Measurements from ENCODE around the gene TAS2R38.

TAS2R38 gene

GRCh38 chr7:141973673-141974072 lies at the start of gene TAS2R38:
TAS2R38 (minus strand) TSS chr7:141973773; CDS start chr7:141973689, 84 bp downstream.
- Histone ChIP-seq H3K36me3 (ENCODE audit: insufficient read depth, insufficient read length, low read length) (no peaks in the 10 kb centered on the region), H3K4me3 (ENCODE audit: insufficient read length, low read depth) (no peak within 1 kb of the TSS), H3K27me3 (ENCODE audit: insufficient read depth, insufficient read length) (no peaks in the 10 kb centered on the region), H3K4me1 (ENCODE audit: insufficient read depth, insufficient read length) (peaks cover 2% of the 10 kb centered on the region), H3K9ac (ENCODE audit: insufficient read length, low read depth) (no peak within 1 kb of the TSS), H3K9me3 (ENCODE audit: insufficient read depth, low read length) (no peaks in the 10 kb centered on the region; the same call in 1 of the 2 replicates)
- no peak for DNase-seq (ENCODE audit: low read depth, low spot score)
- TF ChIP-seq SUZ12 (IDR thresholded peaks at IDR 0.05; ENCODE audit: extremely low read depth, insufficient read depth, insufficient read length) (no peak), YY1 (IDR thresholded peaks at IDR 0.05; ENCODE audit: insufficient read depth, insufficient read length) (no peak), ZNF274 (IDR thresholded peaks at IDR 0.05; ENCODE audit: low read depth, low read length) (no peak)

- H3K4me1 ChIP-seq (ENCODE audit: insufficient read depth, insufficient read length): no peaks in the 10 kb centered on the region
- DNase-seq (ENCODE audit: low read depth, low spot score): no peak
- H3K4me3 ChIP-seq (ENCODE audit: insufficient read length, low read depth): no peak overlapping the region
- H3K36me3 ChIP-seq (ENCODE audit: insufficient read depth, insufficient read length, low read length): no peaks in the 10 kb centered on the region
- TF ChIP-seq ZNF274 (IDR thresholded peaks at IDR 0.05; ENCODE audit: low read depth, low read length) (no peak), SUZ12 (IDR thresholded peaks at IDR 0.05; ENCODE audit: extremely low read depth, insufficient read depth, insufficient read length) (no peak), YY1 (IDR thresholded peaks at IDR 0.05; ENCODE audit: insufficient read depth, insufficient read length) (no peak)
- H3K9me3 ChIP-seq (ENCODE audit: insufficient read depth, low read length): no peaks in the 10 kb centered on the region
- H3K9ac ChIP-seq (ENCODE audit: insufficient read length, low read depth): no peak overlapping the region
- H3K27me3 ChIP-seq (ENCODE audit: insufficient read depth, insufficient read length): no peaks in the 10 kb centered on the region
These were observed 44.6 kb upstream of the TAS2R38 start for GRCh38 chr7:142018154-142018553.

DNA sequence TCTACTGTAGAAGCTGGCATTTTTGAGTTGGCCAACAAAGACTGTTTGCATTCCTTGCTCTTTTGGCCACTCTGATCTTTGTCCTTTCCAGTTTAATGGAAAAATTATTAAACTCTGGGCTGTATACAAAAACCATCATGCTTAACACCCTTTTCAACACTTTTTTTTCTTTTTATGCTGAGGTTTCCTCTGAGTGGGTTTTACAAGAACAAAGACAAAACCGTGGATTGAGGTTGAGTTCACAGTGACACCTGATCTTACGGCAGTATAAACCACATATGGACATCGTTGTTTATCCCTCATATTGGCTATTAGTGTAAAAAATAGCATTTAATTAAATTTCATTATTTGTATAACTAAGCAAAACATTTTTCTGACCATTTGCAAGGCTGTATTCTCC lies 43.9 kb upstream of the TAS2R38 start:
- Histone ChIP-seq H3K36me3 (ENCODE audit: insufficient read depth, insufficient read length, low read length) (no peaks in the 10 kb centered on the region), H3K9ac (ENCODE audit: insufficient read length, low read depth) (no peak overlapping the region), H3K27me3 (ENCODE audit: insufficient read depth, insufficient read length) (no peaks in the 10 kb centered on the region), H3K4me3 (ENCODE audit: insufficient read length, low read depth) (no peak overlapping the region), H3K9me3 (ENCODE audit: insufficient read depth, low read length) (no peaks in the 10 kb centered on the region), H3K4me1 (ENCODE audit: insufficient read depth, insufficient read length) (no peaks in the 10 kb centered on the region)
- TF ChIP-seq ZNF274 (IDR thresholded peaks at IDR 0.05; ENCODE audit: low read depth, low read length) (no peak), YY1 (IDR thresholded peaks at IDR 0.05; ENCODE audit: insufficient read depth, insufficient read length) (no peak), SUZ12 (IDR thresholded peaks at IDR 0.05; ENCODE audit: extremely low read depth, insufficient read depth, insufficient read length) (no peak)
- DNase-seq (ENCODE audit: low read depth, low spot score): no peak

GRCh38 chr7:142012825-142013511 lies 39.4 kb upstream of the TAS2R38 start:
- H3K36me3 ChIP-seq (ENCODE audit: insufficient read depth, insufficient read length, low read length): no peaks in the 10 kb centered on the region
- no peaks in the 10 kb centered on the region for H3K4me1 ChIP-seq (ENCODE audit: insufficient read depth, insufficient read length)
- H3K4me3 ChIP-seq (ENCODE audit: insufficient read length, low read depth): no peak overlapping the region
- no peak for TF ChIP-seq SUZ12 (IDR thresholded peaks at IDR 0.05; ENCODE audit: extremely low read depth, insufficient read depth, insufficient read length)
- TF ChIP-seq ZNF274 (IDR thresholded peaks at IDR 0.05; ENCODE audit: low read depth, low read length): no peak
- TF ChIP-seq YY1 (IDR thresholded peaks at IDR 0.05; ENCODE audit: insufficient read depth, insufficient read length): no peak
- H3K9me3 ChIP-seq (ENCODE audit: insufficient read depth, low read length): no peaks in the 10 kb centered on the region
- H3K9ac ChIP-seq (ENCODE audit: insufficient read length, low read depth): no peak overlapping the region
- DNase-seq (ENCODE audit: low read depth, low spot score): peak; percentile 20
- no peaks in the 10 kb centered on the region for H3K27me3 ChIP-seq (ENCODE audit: insufficient read depth, insufficient read length)

GRCh38 chr7:142010952-142011548 lies 37.5 kb upstream of the TAS2R38 start:
- TF ChIP-seq SUZ12 (IDR thresholded peaks at IDR 0.05; ENCODE audit: extremely low read depth, insufficient read depth, insufficient read length) (no peak), YY1 (IDR thresholded peaks at IDR 0.05; ENCODE audit: insufficient read depth, insufficient read length) (no peak), ZNF274 (IDR thresholded peaks at IDR 0.05; ENCODE audit: low read depth, low read length) (no peak)
- H3K9me3 ChIP-seq (ENCODE audit: insufficient read depth, low read length): no peaks in the 10 kb centered on the region
- H3K4me3 ChIP-seq (ENCODE audit: insufficient read length, low read depth): no peak overlapping the region
- no peaks in the 10 kb centered on the region for H3K4me1 ChIP-seq (ENCODE audit: insufficient read depth, insufficient read length)
- H3K36me3 ChIP-seq (ENCODE audit: insufficient read depth, insufficient read length, low read length): no peaks in the 10 kb centered on the region
- H3K9ac ChIP-seq (ENCODE audit: insufficient read length, low read depth): no peak overlapping the region
- H3K27me3 ChIP-seq (ENCODE audit: insufficient read depth, insufficient read length): no peaks in the 10 kb centered on the region
- DNase-seq (ENCODE audit: low read depth, low spot score): no peak

- Histone ChIP-seq H3K9ac (ENCODE audit: insufficient read length, low read depth) (no peak overlapping the region), H3K4me3 (ENCODE audit: insufficient read length, low read depth) (no peak overlapping the region), H3K9me3 (ENCODE audit: insufficient read depth, low read length) (no peaks in the 10 kb centered on the region), H3K27me3 (ENCODE audit: insufficient read depth, insufficient read length) (no peaks in the 10 kb centered on the region), H3K36me3 (ENCODE audit: insufficient read depth, insufficient read length, low read length) (no peaks in the 10 kb centered on the region), H3K4me1 (ENCODE audit: insufficient read depth, insufficient read length) (no peaks in the 10 kb centered on the region)
- no peak for DNase-seq (ENCODE audit: low read depth, low spot score)
- no peak for TF ChIP-seq YY1 (IDR thresholded peaks at IDR 0.05; ENCODE audit: insufficient read depth, insufficient read length)
- no peak for TF ChIP-seq ZNF274 (IDR thresholded peaks at IDR 0.05; ENCODE audit: low read depth, low read length)
- TF ChIP-seq SUZ12 (IDR thresholded peaks at IDR 0.05; ENCODE audit: extremely low read depth, insufficient read depth, insufficient read length): no peak
These were observed 35.6 kb upstream of the TAS2R38 start for GRCh38 chr7:142009187-142009586.

- no peak for DNase-seq (ENCODE audit: low read depth, low spot score)
- H3K27me3 ChIP-seq (ENCODE audit: insufficient read depth, insufficient read length): no peaks in the 10 kb centered on the region
- H3K9ac ChIP-seq (ENCODE audit: insufficient read length, low read depth): no peak overlapping the region
- no peak for TF ChIP-seq YY1 (IDR thresholded peaks at IDR 0.05; ENCODE audit: insufficient read depth, insufficient read length)
- TF ChIP-seq ZNF274 (IDR thresholded peaks at IDR 0.05; ENCODE audit: low read depth, low read length): no peak
- no peaks in the 10 kb centered on the region for H3K9me3 ChIP-seq (ENCODE audit: insufficient read depth, low read length)
- H3K4me3 ChIP-seq (ENCODE audit: insufficient read length, low read depth): no peak overlapping the region
- H3K4me1 ChIP-seq (ENCODE audit: insufficient read depth, insufficient read length): no peaks in the 10 kb centered on the region
- H3K36me3 ChIP-seq (ENCODE audit: insufficient read depth, insufficient read length, low read length): no peaks in the 10 kb centered on the region
These were observed 33.0 kb upstream of the TAS2R38 start for GRCh38 chr7:142006577-142006976.
